ENCODE data around the gene TIMM44. TPM values are rescaled to one million over a fixed set of nuclear protein-coding genes. Genes with fewer than 3 reads are reported as not detected.

Gene TIMM44
- total RNA-seq, 1 experiment from 2014 or later = 142 TPM

- ChIA-PET POLR2A (no interaction called here), CTCF (interaction anchor here (0.6 to 1.1 kb wide), 2 partner anchors 12 to 57 kb away, joined by 3 to 6 read pairs; no protein-coding TSS in a partner anchor)
- H3K4me1 Mint-ChIP-seq (ENCODE audit: insufficient read depth, unreplicated experiment) = peaks cover 32% of the 10 kb centered on the region
- H3K36me3 Mint-ChIP-seq (ENCODE audit: insufficient read depth, unreplicated experiment) = peaks cover 23% of the 10 kb centered on the region
- intact Hi-C loops (cut with micrococcal nuclease) = no loop called here
- DNase-seq (ENCODE audit: unreplicated experiment) = no peak
- H3K27ac Mint-ChIP-seq (ENCODE audit: low read depth, unreplicated experiment) = peak overlapping the region; percentile 98
- no peak for TF ChIP-seq CTCF (IDR thresholded peaks at IDR 0.05; ENCODE audit: unreplicated experiment)
- no peaks in the 10 kb centered on the region for H3K9me3 Mint-ChIP-seq (ENCODE audit: unreplicated experiment)
- BruUV-seq (replicated peaks) = no TSS peak
- H3K27me3 Mint-ChIP-seq (ENCODE audit: insufficient read depth, unreplicated experiment) = no peaks in the 10 kb centered on the region
- peak overlapping the region; percentile 97 for H3K4me3 Mint-ChIP-seq (ENCODE audit: unreplicated experiment)
Measured at GRCh38 chr19:7905268-7905667, 38.2 kb downstream of the TIMM44 start.

GRCh38 chr19:7904074-7905020 is 39.1 kb downstream of the TIMM44 start:
- intact Hi-C loops (cut with micrococcal nuclease) = loop anchor here (5.0 kb wide), 1 partner anchor 52 kb away; no protein-coding TSS in a partner anchor
- Mint-ChIP-seq H3K9me3 (ENCODE audit: unreplicated experiment) (no peaks in the 10 kb centered on the region), H3K27me3 (ENCODE audit: insufficient read depth, unreplicated experiment) (no peaks in the 10 kb centered on the region), H3K4me3 (ENCODE audit: unreplicated experiment) (peak overlapping the region; percentile 97), H3K4me1 (ENCODE audit: insufficient read depth, unreplicated experiment) (peaks cover 32% of the 10 kb centered on the region), H3K27ac (ENCODE audit: low read depth, unreplicated experiment) (peak overlapping the region; percentile 98), H3K36me3 (ENCODE audit: insufficient read depth, unreplicated experiment) (peaks cover 28% of the 10 kb centered on the region)
- CTCF ChIA-PET = interaction anchor here (0.7 to 1.2 kb wide), 9 partner anchors 11 to 97 kb away, joined by 3 to 12 read pairs (median 4); no protein-coding TSS in a partner anchor
- DNase-seq (ENCODE audit: unreplicated experiment) = peak; percentile 29
- no TSS peak for BruUV-seq (replicated peaks)
- no peak for TF ChIP-seq CTCF (IDR thresholded peaks at IDR 0.05; ENCODE audit: unreplicated experiment)
- POLR2A ChIA-PET = interaction anchor here (0.9 to 8.7 kb wide), 20 partner anchors 7 to 285 kb away, joined by 3 to 91 read pairs (median 4); partner anchors contain the start of genes EVI5L, LRRC8E, SNAPC2 and TGFBR3L

GRCh38 chr19:7903244-7904073 is 40.0 kb downstream of the TIMM44 start, which contains the start of gene MAP2K7:
TSS of gene MAP2K7 (plus strand) at chr19:7903877. CDS start at chr19:7903945, 68 bp downstream.
- no TSS peak for BruUV-seq (replicated peaks)
- Mint-ChIP-seq H3K27ac (ENCODE audit: low read depth, unreplicated experiment) (peak within 1 kb of the TSS; percentile 98), H3K4me1 (ENCODE audit: insufficient read depth, unreplicated experiment) (peaks cover 32% of the 10 kb centered on the region), H3K4me3 (ENCODE audit: unreplicated experiment) (peak within 1 kb of the TSS; percentile 97), H3K9me3 (ENCODE audit: unreplicated experiment) (no peaks in the 10 kb centered on the region), H3K27me3 (ENCODE audit: insufficient read depth, unreplicated experiment) (no peaks in the 10 kb centered on the region), H3K36me3 (ENCODE audit: insufficient read depth, unreplicated experiment) (peaks cover 28% of the 10 kb centered on the region)
- ChIA-PET CTCF (interaction anchor here (0.7 to 1.2 kb wide), 10 partner anchors 10 to 98 kb away, joined by 3 to 12 read pairs (median 4); no protein-coding TSS in a partner anchor), POLR2A (interaction anchor here (0.6 to 8.7 kb wide), 25 partner anchors 8 to 284 kb away, joined by 3 to 91 read pairs (median 4); partner anchors contain the start of genes EVI5L, LRRC8E, PET100 and SNAPC2)
- peak; percentile 100 for DNase-seq (ENCODE audit: unreplicated experiment)
- peak; percentile 42 for TF ChIP-seq CTCF (IDR thresholded peaks at IDR 0.05; ENCODE audit: unreplicated experiment)
- intact Hi-C loops (cut with micrococcal nuclease) = loop anchor here (1.0 to 5.0 kb wide), 2 partner anchors 34 to 51 kb away; no protein-coding TSS in a partner anchor

Data from MCF 10A (cell line).